Ascending aorta (tissue), 2 donors: ENCODE results near the gene CREBBP. TPM values are rescaled to one million over a fixed set of nuclear protein-coding genes. Genes with fewer than 3 reads are reported as not detected.

Source experiments
- DNase-seq, 2 donors: peaks; one replicate each; pipeline ENCODE4 v3.0.0-alpha.2; 2019; ENCODE audit warnings: low spot score in 2 of 2
- H3K27ac ChIP-seq, 2 donors: fragments of 200-600 bp; sonication (generic); one replicate each; pipeline ENCODE4 v1.5.1; 2016 to 2017; ENCODE audit warnings: mild to moderate bottlenecking in 1 of 2
- H3K27me3 ChIP-seq: fragments of 200-600 bp; sonication (generic); one replicate; pipeline ENCODE4 v1.5.1; 2017
- H3K36me3 ChIP-seq, 2 donors: fragments of 200-600 bp; sonication (generic); one replicate each; pipeline ENCODE4 v1.5.1; 2016
- H3K4me1 ChIP-seq, 2 donors: fragments of 200-600 bp; sonication (generic); one replicate each; pipeline ENCODE4 v1.5.1; 2016 to 2017; ENCODE audit warnings: mild to moderate bottlenecking in 1 of 2
- H3K4me3 ChIP-seq, 2 donors: fragments of 200-600 bp; sonication (generic); one replicate each; pipeline ENCODE4 v1.5.1; 2016 to 2017; ENCODE audit warnings: mild to moderate bottlenecking in 1 of 2
- H3K9me3 ChIP-seq, 2 donors: fragments of 200-600 bp; sonication (generic); one replicate each; pipeline ENCODE4 v1.5.1; 2016
- CTCF ChIP-seq, 3 experiments: fragments of 200-600 bp in 2 of 3; fragments of 450-650 bp in 1 of 3; sonication (generic) in 2 of 3; IDR thresholded peaks; one replicate each; pipeline ENCODE4 v1.5.1; 2016 to 2019; ENCODE audit warnings: antibody characterized with exemption in 3 of 3, mild to moderate bottlenecking in 1 of 3, moderate library complexity in 1 of 3
- intact Hi-C: fragments of 100-400 bp; cut with DNase I; formaldehyde crosslinking; loops from one replicate; pipeline ENCODE4 v1.15.1; 2023
- total RNA-seq: library from RNA; depleted of rRNA; stranded (reverse); fragments of >200 nt; gene quantifications from one replicate; pipeline ENCODE4 v1.1.0, GENCODE V29; 2016

CREBBP gene
- total RNA-seq, 1 donor from 2014 or later = 73.7 TPM

DNA sequence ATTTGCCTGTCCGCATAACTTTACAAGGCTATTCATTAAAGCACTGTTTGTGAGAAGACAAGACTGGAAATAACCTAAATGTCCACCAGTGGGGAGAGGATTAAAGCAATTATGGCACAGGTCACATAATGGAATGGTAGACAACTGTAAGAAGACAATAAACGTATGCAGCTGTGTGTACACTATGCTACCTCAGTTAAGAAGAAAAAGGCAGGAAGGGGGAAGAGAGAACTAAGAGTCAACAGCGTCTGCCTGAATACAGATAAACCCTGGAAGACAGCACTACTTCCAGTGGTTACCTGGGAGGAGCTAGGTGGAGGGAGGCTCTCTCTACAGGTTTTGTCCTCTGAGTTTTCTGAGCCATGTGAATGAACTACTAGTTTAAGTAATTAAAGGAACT is 15.3 kb downstream of the CREBBP start:
- no peak overlapping the region for H3K27ac ChIP-seq
- no peaks in the 10 kb centered on the region for H3K36me3 ChIP-seq
- TF ChIP-seq CTCF (IDR thresholded peaks at IDR 0.05) = no peak
- no peak for DNase-seq
- intact Hi-C loops = no loop called here
- no peak overlapping the region for H3K4me3 ChIP-seq
- peaks cover 6 to 70% of the 10 kb centered on the region in 2 donors for H3K4me1 ChIP-seq
- H3K9me3 ChIP-seq = no peaks in the 10 kb centered on the region
- no peaks in the 10 kb centered on the region for H3K27me3 ChIP-seq

GRCh38 chr16:3864562-3864961 is 16.0 kb downstream of the CREBBP start:
- no peaks in the 10 kb centered on the region for H3K27me3 ChIP-seq
- H3K9me3 ChIP-seq = no peaks in the 10 kb centered on the region
- H3K36me3 ChIP-seq = no peaks in the 10 kb centered on the region
- TF ChIP-seq CTCF (IDR thresholded peaks at IDR 0.05) = no peak
- no peak overlapping the region for H3K27ac ChIP-seq
- DNase-seq = no peak
- H3K4me3 ChIP-seq = no peak overlapping the region
- intact Hi-C loops = no loop called here
- H3K4me1 ChIP-seq = peaks cover 6 to 64% of the 10 kb centered on the region in 2 donors

DNA sequence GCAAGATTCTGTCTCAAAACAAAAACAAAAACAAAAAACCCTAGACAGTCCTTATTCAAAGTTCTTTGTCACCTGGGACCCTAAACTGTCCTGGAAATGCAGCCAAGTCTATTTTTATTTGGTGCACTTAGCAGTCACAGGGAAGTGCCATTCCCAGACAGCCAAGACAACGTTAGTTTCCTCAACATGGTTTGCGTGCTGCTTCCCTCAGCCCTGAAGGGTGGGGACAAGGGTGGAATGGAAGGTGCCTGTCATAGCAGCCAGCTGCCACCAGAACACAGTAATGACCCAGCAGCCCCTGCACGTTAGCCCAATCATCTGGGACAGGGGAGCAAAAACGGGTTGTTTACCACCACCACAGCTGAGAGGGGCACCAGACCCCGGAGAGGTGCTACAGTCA is 16.9 kb downstream of the CREBBP start:
- no peak for TF ChIP-seq CTCF (IDR thresholded peaks at IDR 0.05)
- H3K4me1 ChIP-seq = peaks cover 6 to 55% of the 10 kb centered on the region in 2 donors
- DNase-seq = no peak
- H3K27ac ChIP-seq = no peak overlapping the region
- no peak overlapping the region for H3K4me3 ChIP-seq
- no peaks in the 10 kb centered on the region for H3K9me3 ChIP-seq
- intact Hi-C loops = no loop called here
- no peaks in the 10 kb centered on the region for H3K27me3 ChIP-seq
- no peaks in the 10 kb centered on the region for H3K36me3 ChIP-seq

DNA sequence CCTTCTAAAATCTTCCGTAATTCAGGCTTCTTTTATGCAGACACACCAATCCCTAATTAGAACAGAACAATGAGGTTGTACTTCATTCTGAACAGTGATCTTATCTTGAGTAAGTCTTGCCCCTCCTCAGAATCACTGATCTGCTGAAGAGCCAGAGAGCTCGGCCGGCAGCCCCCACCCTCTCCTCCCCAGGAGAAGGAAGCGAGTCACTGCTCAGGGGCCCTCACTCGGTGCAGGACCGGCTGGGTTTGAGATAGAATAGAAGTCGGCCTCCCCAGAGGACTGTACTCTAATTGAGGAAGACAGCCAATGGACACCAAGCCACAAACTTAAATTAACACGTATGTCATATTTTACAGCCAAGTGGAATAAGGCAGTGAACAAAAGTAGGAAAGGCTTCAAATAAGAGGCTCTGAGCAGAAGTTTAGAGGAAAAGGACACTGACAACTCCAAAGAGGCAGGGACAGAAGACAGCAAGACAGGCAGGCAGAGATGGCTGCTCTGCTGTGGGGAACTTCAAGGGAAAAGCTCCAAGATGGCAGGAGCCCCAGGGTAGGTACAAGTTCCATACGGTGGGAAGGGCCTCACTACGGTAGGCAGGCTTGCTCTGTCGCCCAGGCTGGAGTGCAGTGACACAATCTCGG is 18.6 kb downstream of the CREBBP start:
- no peaks in the 10 kb centered on the region for H3K9me3 ChIP-seq
- no peaks in the 10 kb centered on the region for H3K36me3 ChIP-seq
- no peak for DNase-seq
- no peak for TF ChIP-seq CTCF (IDR thresholded peaks at IDR 0.05)
- no peak overlapping the region for H3K4me3 ChIP-seq
- H3K27me3 ChIP-seq = no peaks in the 10 kb centered on the region
- peak overlapping the region in 1 of 2 donors; percentile 7 for H3K27ac ChIP-seq
- H3K4me1 ChIP-seq = peaks cover 9 to 64% of the 10 kb centered on the region in 2 donors
- intact Hi-C loops = no loop called here

DNA sequence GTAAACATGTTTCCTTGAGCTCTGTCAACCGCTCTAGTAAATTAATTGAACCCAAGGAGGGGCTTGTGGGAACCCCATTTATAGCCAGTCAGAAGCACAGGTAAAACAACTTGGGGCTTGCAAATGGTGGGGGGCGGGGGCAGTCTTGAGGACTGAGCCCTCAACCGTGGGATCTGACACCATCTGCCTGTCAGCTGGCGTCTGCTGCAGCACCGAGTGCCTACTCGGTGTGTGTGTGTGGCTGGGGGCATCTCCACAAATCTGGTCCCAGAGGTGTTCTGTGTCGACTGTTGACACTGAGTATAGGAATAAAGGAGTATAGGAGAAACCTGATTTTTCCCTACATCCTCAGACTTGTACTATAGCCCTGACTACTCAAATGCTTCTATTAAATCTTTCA is 20.6 kb downstream of the CREBBP start:
- no peak for DNase-seq
- no peak overlapping the region for H3K27ac ChIP-seq
- no peak overlapping the region for H3K4me3 ChIP-seq
- intact Hi-C loops = no loop called here
- H3K36me3 ChIP-seq = no peaks in the 10 kb centered on the region
- H3K9me3 ChIP-seq = no peaks in the 10 kb centered on the region
- H3K27me3 ChIP-seq = no peaks in the 10 kb centered on the region
- TF ChIP-seq CTCF (IDR thresholded peaks at IDR 0.05) = no peak
- peaks cover 9 to 68% of the 10 kb centered on the region in 2 donors for H3K4me1 ChIP-seq

GRCh38 chr16:3858801-3859200 is 21.7 kb downstream of the CREBBP start:
- TF ChIP-seq CTCF (IDR thresholded peaks at IDR 0.05) = no peak
- no peak overlapping the region for H3K27ac ChIP-seq
- H3K36me3 ChIP-seq = no peaks in the 10 kb centered on the region
- no peak overlapping the region for H3K4me3 ChIP-seq
- no peak for DNase-seq
- H3K27me3 ChIP-seq = no peaks in the 10 kb centered on the region
- intact Hi-C loops = no loop called here
- H3K4me1 ChIP-seq = peaks cover 9 to 57% of the 10 kb centered on the region in 2 donors
- no peaks in the 10 kb centered on the region for H3K9me3 ChIP-seq
